HepG2 (cell line): ENCODE data around the gene ETF1. TPM values are rescaled to one million over a fixed set of nuclear protein-coding genes. Genes with fewer than 3 reads are reported as not detected.

ENCODE experiments used
- KMT2B ChIP-seq: IDR thresholded peaks from 2 replicates; pipeline ENCODE4 v1.6.1; 2016; ENCODE audit warnings: missing genetic modification reagents, missing compliant biosample characterization
- MIER2 ChIP-seq: IDR thresholded peaks from 2 replicates; pipeline ENCODE4 v1.6.1; 2016; ENCODE audit warnings: missing biosample characterization, missing genetic modification reagents
- NCOA2 ChIP-seq: sonication (generic); formaldehyde crosslinking; IDR thresholded peaks from 2 replicates; pipeline ENCODE4 v1.8.0; 2022; ENCODE audit warnings: inconsistent platforms
- POLR2AphosphoS5 ChIP-seq: IDR thresholded peaks from 2 replicates; pipeline ENCODE4 v1.6.1; 2012; ENCODE audit warnings: low read depth, low read length
- SIN3B ChIP-seq: fragments of 150-350 bp; IDR thresholded peaks from 2 replicates; pipeline ENCODE4 v1.6.1; 2014; ENCODE audit warnings: low read length
- TBL1XR1 ChIP-seq: fragments of 150-350 bp; IDR thresholded peaks from 2 replicates; pipeline ENCODE4 v1.6.1; 2014; ENCODE audit warnings: borderline replicate concordance, low read length; ENCODE audit not compliant: partially characterized antibody
- THAP11 ChIP-seq: IDR thresholded peaks from 2 replicates; pipeline ENCODE4 v1.6.1; 2016; ENCODE audit warnings: missing biosample characterization, missing genetic modification reagents
- ZNF83 ChIP-seq: sonication (generic); formaldehyde crosslinking; IDR thresholded peaks from 2 replicates; pipeline ENCODE4 v1.4.0; 2020; ENCODE audit warnings: missing genetic modification reagents, mild to moderate bottlenecking, borderline replicate concordance
- polyA plus RNA-seq, 8 experiments: library from polyadenylated mRNA; depleted of rRNA in 3 of 8; stranded (reverse) in 7 of 8; unstranded in 1 of 8; fragments of >200 nt; fragmentation: Illumina TruSeq in 4 of 8; extraction: Trizol in 4 of 8; gene quantifications; 2 replicates each; pipeline versions ENCODE4 v1.2.1 to v1.2.3, GENCODE V29; 2011 to 2016; ENCODE audit warnings: low read depth in 4 of 8, missing spikeins in 1 of 8, mixed read lengths in 1 of 8; ENCODE audit not compliant: insufficient read depth in 1 of 8
- total RNA-seq, 5 experiments: library from RNA; depleted of rRNA; stranded (reverse); fragments of >200 nt; fragmentation: Illumina TruSeq; extraction: Trizol; gene quantifications; 2 replicates each; pipeline ENCODE4 v1.2.3, GENCODE V29; 2016; ENCODE audit warnings: low read depth in 1 of 5
- TF ChIP-seq, protein P1 (sequence below): sonication (generic); formaldehyde crosslinking; IDR thresholded peaks from 2 replicates; pipeline ENCODE4 v1.4.0; 2020; ENCODE audit warnings: missing genetic modification reagents
- TF ChIP-seq, protein P2 (sequence below): sonication (generic); formaldehyde crosslinking; IDR thresholded peaks from 2 replicates; pipeline ENCODE4 v1.8.1; 2022; ENCODE audit warnings: low read depth, mild to moderate bottlenecking, missing genetic modification reagents
- TF ChIP-seq, protein P3 (sequence below): fragments of 450-650 bp; IDR thresholded peaks from 2 replicates; pipeline ENCODE4 v1.6.1; 2017
- TF ChIP-seq, protein P4 (sequence below): sonication (generic); formaldehyde crosslinking; IDR thresholded peaks from 2 replicates; pipeline ENCODE4 v1.8.0; 2022; ENCODE audit warnings: missing genetic modification reagents, mild to moderate bottlenecking, moderate library complexity, borderline replicate concordance

Gene ETF1
- total and polyA plus RNA-seq, 2 of the 13 experiments (the other 11 are each of a cell fraction or from before 2014, with no cell fraction given), result 52.1 to 184 TPM

DNA sequence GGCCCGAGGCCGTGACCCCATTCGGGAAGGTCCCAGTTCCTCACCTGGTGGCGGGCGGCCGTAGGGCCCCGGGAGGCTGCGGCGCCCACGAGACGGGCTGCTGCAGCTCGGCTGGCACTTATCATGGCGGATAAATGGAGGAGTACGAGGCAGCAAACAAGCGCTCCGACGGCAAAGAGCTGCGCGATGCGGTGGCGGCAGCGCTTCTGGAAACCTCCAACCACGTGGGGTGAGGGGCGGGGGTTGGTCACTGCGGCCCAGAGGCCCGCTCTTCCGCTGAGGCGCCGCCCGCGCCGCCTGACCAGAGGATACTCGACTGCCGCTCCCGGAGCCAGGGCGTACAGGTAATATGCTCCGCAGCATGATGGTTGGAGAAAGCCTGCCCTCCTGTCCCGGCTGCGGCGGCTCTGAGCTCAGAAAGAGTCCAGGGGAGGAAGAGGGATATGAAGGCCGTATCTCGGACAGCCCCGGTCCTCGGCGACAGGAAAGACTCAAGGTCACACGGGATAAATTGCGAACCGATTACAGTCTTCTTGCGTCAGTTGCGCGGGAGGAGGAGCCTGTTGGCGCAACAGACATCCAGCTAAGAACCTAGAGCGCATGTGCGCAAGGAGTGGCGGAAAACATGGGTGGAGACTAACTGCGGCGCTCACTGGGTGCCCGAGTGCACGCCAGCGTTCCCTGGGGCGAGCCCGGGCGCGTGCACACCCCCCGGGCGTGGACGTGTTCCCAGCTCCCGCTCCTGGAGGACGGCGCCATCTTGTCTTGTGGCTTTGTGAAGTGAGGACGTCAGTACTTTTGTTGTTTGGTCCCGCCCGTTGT is 32.4 kb upstream of the ETF1 start, which contains the start of gene HSPA9 (continued):
- TF ChIP-seq NCOA2 (CRISPR knock-in tag), result no peak
- peak; percentile 77; the same call in 1 of the 2 replicates for TF ChIP-seq ZNF83 (CRISPR knock-in tag)
- TF ChIP-seq SIN3B, result no peak
- TF ChIP-seq MIER2 (CRISPR knock-in tag), result no peak
- TF ChIP-seq, protein P1, sequence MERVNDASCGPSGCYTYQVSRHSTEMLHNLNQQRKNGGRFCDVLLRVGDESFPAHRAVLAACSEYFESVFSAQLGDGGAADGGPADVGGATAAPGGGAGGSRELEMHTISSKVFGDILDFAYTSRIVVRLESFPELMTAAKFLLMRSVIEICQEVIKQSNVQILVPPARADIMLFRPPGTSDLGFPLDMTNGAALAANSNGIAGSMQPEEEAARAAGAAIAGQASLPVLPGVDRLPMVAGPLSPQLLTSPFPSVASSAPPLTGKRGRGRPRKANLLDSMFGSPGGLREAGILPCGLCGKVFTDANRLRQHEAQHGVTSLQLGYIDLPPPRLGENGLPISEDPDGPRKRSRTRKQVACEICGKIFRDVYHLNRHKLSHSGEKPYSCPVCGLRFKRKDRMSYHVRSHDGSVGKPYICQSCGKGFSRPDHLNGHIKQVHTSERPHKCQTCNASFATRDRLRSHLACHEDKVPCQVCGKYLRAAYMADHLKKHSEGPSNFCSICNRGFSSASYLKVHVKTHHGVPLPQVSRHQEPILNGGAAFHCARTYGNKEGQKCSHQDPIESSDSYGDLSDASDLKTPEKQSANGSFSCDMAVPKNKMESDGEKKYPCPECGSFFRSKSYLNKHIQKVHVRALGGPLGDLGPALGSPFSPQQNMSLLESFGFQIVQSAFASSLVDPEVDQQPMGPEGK (CRISPR knock-in tag), result peak; percentile 83
- TF ChIP-seq TBL1XR1, result no peak
- TF ChIP-seq THAP11 (CRISPR knock-in tag), result peak; percentile 90
- peak; percentile 82 for TF ChIP-seq POLR2AphosphoS5
- TF ChIP-seq, protein P2, sequence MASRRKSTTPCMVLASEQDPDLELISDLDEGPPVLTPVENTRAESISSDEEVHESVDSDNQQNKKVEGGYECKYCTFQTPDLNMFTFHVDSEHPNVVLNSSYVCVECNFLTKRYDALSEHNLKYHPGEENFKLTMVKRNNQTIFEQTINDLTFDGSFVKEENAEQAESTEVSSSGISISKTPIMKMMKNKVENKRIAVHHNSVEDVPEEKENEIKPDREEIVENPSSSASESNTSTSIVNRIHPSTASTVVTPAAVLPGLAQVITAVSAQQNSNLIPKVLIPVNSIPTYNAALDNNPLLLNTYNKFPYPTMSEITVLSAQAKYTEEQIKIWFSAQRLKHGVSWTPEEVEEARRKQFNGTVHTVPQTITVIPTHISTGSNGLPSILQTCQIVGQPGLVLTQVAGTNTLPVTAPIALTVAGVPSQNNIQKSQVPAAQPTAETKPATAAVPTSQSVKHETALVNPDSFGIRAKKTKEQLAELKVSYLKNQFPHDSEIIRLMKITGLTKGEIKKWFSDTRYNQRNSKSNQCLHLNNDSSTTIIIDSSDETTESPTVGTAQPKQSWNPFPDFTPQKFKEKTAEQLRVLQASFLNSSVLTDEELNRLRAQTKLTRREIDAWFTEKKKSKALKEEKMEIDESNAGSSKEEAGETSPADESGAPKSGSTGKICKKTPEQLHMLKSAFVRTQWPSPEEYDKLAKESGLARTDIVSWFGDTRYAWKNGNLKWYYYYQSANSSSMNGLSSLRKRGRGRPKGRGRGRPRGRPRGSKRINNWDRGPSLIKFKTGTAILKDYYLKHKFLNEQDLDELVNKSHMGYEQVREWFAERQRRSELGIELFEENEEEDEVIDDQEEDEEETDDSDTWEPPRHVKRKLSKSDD (CRISPR knock-in tag), result peak; percentile 73
- TF ChIP-seq, protein P3, sequence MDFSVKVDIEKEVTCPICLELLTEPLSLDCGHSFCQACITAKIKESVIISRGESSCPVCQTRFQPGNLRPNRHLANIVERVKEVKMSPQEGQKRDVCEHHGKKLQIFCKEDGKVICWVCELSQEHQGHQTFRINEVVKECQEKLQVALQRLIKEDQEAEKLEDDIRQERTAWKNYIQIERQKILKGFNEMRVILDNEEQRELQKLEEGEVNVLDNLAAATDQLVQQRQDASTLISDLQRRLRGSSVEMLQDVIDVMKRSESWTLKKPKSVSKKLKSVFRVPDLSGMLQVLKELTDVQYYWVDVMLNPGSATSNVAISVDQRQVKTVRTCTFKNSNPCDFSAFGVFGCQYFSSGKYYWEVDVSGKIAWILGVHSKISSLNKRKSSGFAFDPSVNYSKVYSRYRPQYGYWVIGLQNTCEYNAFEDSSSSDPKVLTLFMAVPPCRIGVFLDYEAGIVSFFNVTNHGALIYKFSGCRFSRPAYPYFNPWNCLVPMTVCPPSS, result no peak
- TF ChIP-seq, protein P4, sequence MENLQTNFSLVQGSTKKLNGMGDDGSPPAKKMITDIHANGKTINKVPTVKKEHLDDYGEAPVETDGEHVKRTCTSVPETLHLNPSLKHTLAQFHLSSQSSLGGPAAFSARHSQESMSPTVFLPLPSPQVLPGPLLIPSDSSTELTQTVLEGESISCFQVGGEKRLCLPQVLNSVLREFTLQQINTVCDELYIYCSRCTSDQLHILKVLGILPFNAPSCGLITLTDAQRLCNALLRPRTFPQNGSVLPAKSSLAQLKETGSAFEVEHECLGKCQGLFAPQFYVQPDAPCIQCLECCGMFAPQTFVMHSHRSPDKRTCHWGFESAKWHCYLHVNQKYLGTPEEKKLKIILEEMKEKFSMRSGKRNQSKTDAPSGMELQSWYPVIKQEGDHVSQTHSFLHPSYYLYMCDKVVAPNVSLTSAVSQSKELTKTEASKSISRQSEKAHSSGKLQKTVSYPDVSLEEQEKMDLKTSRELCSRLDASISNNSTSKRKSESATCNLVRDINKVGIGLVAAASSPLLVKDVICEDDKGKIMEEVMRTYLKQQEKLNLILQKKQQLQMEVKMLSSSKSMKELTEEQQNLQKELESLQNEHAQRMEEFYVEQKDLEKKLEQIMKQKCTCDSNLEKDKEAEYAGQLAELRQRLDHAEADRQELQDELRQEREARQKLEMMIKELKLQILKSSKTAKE (CRISPR knock-in tag), result peak; percentile 62; the same call in 1 of the 2 replicates
- peak; percentile 91 for TF ChIP-seq KMT2B (CRISPR knock-in tag)
